ENCODE data around the gene PPP1R16B. TPM values are rescaled to one million over a fixed set of nuclear protein-coding genes. Genes with fewer than 3 reads are reported as not detected.

Gene PPP1R16B
- total and polyA plus RNA-seq, 2 of the 8 experiments (the other 6 are each of a cell fraction or from before 2014, with no cell fraction given), result 2.6 to 8.9 TPM

GRCh38 chr20:38920411-38920810, 114.9 kb downstream of the PPP1R16B start:
- Histone ChIP-seq H2AFZ (ENCODE audit: low read length) (no peak overlapping the region), H3K18ac (ENCODE audit: extremely low read depth, low read length) (no peak overlapping the region), H4K20me1 (replicated peaks in 1 of 2; ENCODE audit: control insufficient read depth in 1 of 2, insufficient read depth in 2 of 2, low read length in 2 of 2) (no peaks in the 10 kb centered on the region), H3K4me3 (ENCODE audit: extremely low read depth in 1 of 4, insufficient read depth in 2 of 4, low read depth in 3 of 4, low read length in 4 of 4) (no peak overlapping the region), H4K91ac (replicated peaks; ENCODE audit: insufficient read length, low read length) (no peak overlapping the region), H2BK120ac (replicated peaks; ENCODE audit: low read depth, low read length) (no peak overlapping the region), H3K4ac (replicated peaks; ENCODE audit: insufficient read length, low read depth, low read length) (no peak overlapping the region), H3K79me1 (ENCODE audit: low read depth, low read length) (no peaks in the 10 kb centered on the region), H3K23me2 (ENCODE audit: low read depth, low read length) (no peaks in the 10 kb centered on the region), H3K9ac (replicated peaks in 1 of 4; ENCODE audit: extremely low read depth in 1 of 4, low read depth in 3 of 4, low read length in 3 of 4) (no peak overlapping the region), H4K5ac (ENCODE audit: insufficient read length, low read depth, low read length) (no peak overlapping the region), H3K14ac (ENCODE audit: insufficient read length) (no peak overlapping the region), H2BK20ac (ENCODE audit: low read length) (no peak overlapping the region), H4K8ac (ENCODE audit: extremely low read depth, insufficient read depth, low read length) (no peak overlapping the region), H3K4me2 (ENCODE audit: insufficient read depth in 1 of 2, low read depth in 2 of 2, low read length in 2 of 2) (no peak overlapping the region), H3K79me2 (ENCODE audit: control insufficient read depth in 1 of 2, insufficient read depth in 2 of 2, low read length in 2 of 2) (no peaks in the 10 kb centered on the region), H3K36me3 (ENCODE audit: control insufficient read depth in 2 of 4, insufficient read depth in 4 of 4, low read length in 3 of 4) (no peaks in the 10 kb centered on the region; a peak in 2 of 8 replicates), H2BK15ac (ENCODE audit: low read length) (no peak overlapping the region), H3K23ac (ENCODE audit: insufficient read length) (no peak overlapping the region), H2BK5ac (ENCODE audit: low read depth, low read length) (no peak overlapping the region), H3K27me3 (replicated peaks in 1 of 4; ENCODE audit: control insufficient read depth in 3 of 4, extremely low read depth in 1 of 4, insufficient read depth in 3 of 4, low read length in 3 of 4) (no peaks in the 10 kb centered on the region; a peak in 1 of 7 replicates), H3K9me3 (ENCODE audit: insufficient read depth in 2 of 2, low read depth in 1 of 2, low read length in 1 of 2) (no peaks in the 10 kb centered on the region), H3K56ac (replicated peaks; ENCODE audit: insufficient read length, low read depth, low read length) (no peak overlapping the region), H3K27ac (ENCODE audit: low read depth, low read length) (no peak overlapping the region), H2BK12ac (ENCODE audit: low read depth, low read length) (no peak overlapping the region), H3K4me1 (replicated peaks in 1 of 4; ENCODE audit: control insufficient read depth in 3 of 4, insufficient read depth in 4 of 4, low read length in 3 of 4) (no peaks in the 10 kb centered on the region; a peak in 1 of 7 replicates), H2AK5ac (ENCODE audit: low read depth, low read length) (no peak overlapping the region)
- DNase-seq (ENCODE audit: low read depth in 1 of 2, low spot score in 2 of 2) (no peak), FAIRE-seq (no peak)
- CTCF ChIA-PET (ENCODE audit: partially characterized antibody), result interaction anchor here (0.6 to 4.0 kb wide), 5 partner anchors 9 to 595 kb away, joined by 3 to 17 read pairs (median 4); no protein-coding TSS in a partner anchor
- 94% methylated on average over 3 of the region's 3 CpGs; no CpG with 5 or more reads in 1 of the 2 experiments for WGBS, 2 experiments (ENCODE audit: extremely low coverage in 1 of 2, insufficient coverage in 1 of 2, insufficient read length in 1 of 2, insufficient replicate concordance in 2 of 2, low coverage in 1 of 2, low lambda C conversion rate in 2 of 2, missing lambda C conversion rate in 1 of 2)
- POLR2A ChIA-PET (ENCODE audit: partially characterized antibody), result interaction anchor here (1.2 to 1.9 kb wide), 3 partner anchors 22 to 42 kb away, joined by 3 to 7 read pairs (median 4); partner anchors contain the start of gene DHX35
- TF ChIP-seq TAF7 (optimal IDR thresholded peaks at IDR 0.05; ENCODE audit: borderline replicate concordance, low read depth, low read length) (no peak), SIN3A (conservative IDR thresholded peaks at IDR 0.05 in 1 of 2, IDR thresholded peaks at IDR 0.05 in 1 of 2; ENCODE audit: low read depth in 1 of 2, low read length in 2 of 2) (no peak), TCF12 (IDR thresholded peaks at IDR 0.05; ENCODE audit: low read depth, low read length) (no peak), SP1 (IDR thresholded peaks at IDR 0.05; ENCODE audit: low read depth, low read length) (no peak), KDM1A (IDR thresholded peaks at IDR 0.05; ENCODE audit: borderline replicate concordance, low read length) (no peak), ASH2L (IDR thresholded peaks at IDR 0.05; ENCODE audit: low read length) (no peak), GABPA (IDR thresholded peaks at IDR 0.05; ENCODE audit: borderline replicate concordance, insufficient read depth, low read length) (no peak), FOSL1 (IDR thresholded peaks at IDR 0.05; ENCODE audit: insufficient read depth, low read depth, low read length) (no peak), CTBP2 (IDR thresholded peaks at IDR 0.05; ENCODE audit: borderline replicate concordance, insufficient read depth, insufficient read length, low read length) (no peak), CREB1 (IDR thresholded peaks at IDR 0.05) (no peak), NANOG (IDR thresholded peaks at IDR 0.05; ENCODE audit: insufficient read depth, low read depth, low read length, poor library complexity, severe bottlenecking) (no peak), MAX (IDR thresholded peaks at IDR 0.05) (no peak), CEBPB (IDR thresholded peaks at IDR 0.05; ENCODE audit: low read depth, low read length) (no peak)
